ENCODE results near the gene CSTF3. TPM values are rescaled to one million over a fixed set of nuclear protein-coding genes. Genes with fewer than 3 reads are reported as not detected.

CSTF3 gene
- total RNA-seq, 4 donors from 2014 or later, result 11.2 to 23.3 (median 18.2) TPM

- H3K9me3 ChIP-seq, result no peaks in the 10 kb centered on the region
- TF ChIP-seq CTCF (IDR thresholded peaks at IDR 0.05) (no peak), POLR2A (IDR thresholded peaks at IDR 0.05) (peak in 2 of 4 donors; percentile 77 to 81)
- WGBS, 2 donors, result 0% methylated on average over 1 of the region's 84 CpGs; no CpG with 5 or more reads in 1 of the 2 donors
- peaks cover 0 to 53% (median 16%) of the 10 kb centered on the region in 3 donors for H3K4me1 ChIP-seq
- H3K27ac ChIP-seq, result peak within 1 kb of the TSS; percentile 98 to 100 (median 98)
- H3K36me3 ChIP-seq, result peaks cover 0 to 10% (median 0%) of the 10 kb centered on the region in 3 donors
- H3K4me3 ChIP-seq, result peak within 1 kb of the TSS; percentile 84 to 96 (median 91)
- no peaks in the 10 kb centered on the region for H3K27me3 ChIP-seq
- peak; percentile 84 for DNase-seq
- intact Hi-C loops (cut with DNase I), result no loop called here
Measured at GRCh38 chr11:33039274-33040032, 121.8 kb downstream of the CSTF3 start, which contains the start of gene TCP11L1. Gene TCP11L1 (plus strand): TSS chr11:33039572. CDS start chr11:33043774, 4,202 bp downstream.

GRCh38 chr11:33035011-33035410, 126.3 kb downstream of the CSTF3 start:
- no peak for DNase-seq
- H3K36me3 ChIP-seq, result peaks cover 0 to 19% (median 0%) of the 10 kb centered on the region in 3 donors
- WGBS, 2 donors, result 94 to 100% methylated on average over 1 of the region's 1 CpG
- TF ChIP-seq POLR2A (IDR thresholded peaks at IDR 0.05) (no peak), CTCF (IDR thresholded peaks at IDR 0.05) (no peak)
- no peak overlapping the region for H3K27ac ChIP-seq
- intact Hi-C loops (cut with DNase I), result no loop called here
- peaks cover 0 to 8% (median 0%) of the 10 kb centered on the region in 3 donors for H3K4me1 ChIP-seq
- no peak overlapping the region for H3K4me3 ChIP-seq
- H3K27me3 ChIP-seq, result no peaks in the 10 kb centered on the region
- no peaks in the 10 kb centered on the region for H3K9me3 ChIP-seq

Small RNA genes within 50 kb of the gene (small RNA-seq; reads per million reads assigned to genes)
- 0 reads per million in 4 donors for gene RF00019

Other genes with a start within 250 kb of the CSTF3 start
- 1 to 10 TPM; 2.3 to 9.7 (median 6.8) TPM for gene DEPDC7, start 145.6 kb downstream of the CSTF3 start, total RNA-seq
- gene TCP11L1, start 121.9 kb downstream of the CSTF3 start, total RNA-seq, result 10 to 100 TPM; 15.0 to 31.8 (median 17.7) TPM
- gene HIPK3, start 95.9 kb upstream of the CSTF3 start, total RNA-seq, result 100 to 1,000 TPM in 1 of 4 donors, 10 to 100 TPM in 3; 43.8 to 169 (median 68.9) TPM
- gene KIAA1549L, start 214.6 kb upstream of the CSTF3 start, total RNA-seq, result 1 to 10 TPM in 1 of 4 donors, under 1 TPM in 3; under 0.01 to 1.8 (median 0.63) TPM